Colonic mucosa (tissue), 4 donors: ENCODE results near the gene ENC1. TPM values are rescaled to one million over a fixed set of nuclear protein-coding genes. Genes with fewer than 3 reads are reported as not detected.

Experiments
- DNase-seq: peaks from one replicate; pipeline ENCODE4 v3.0.0-alpha.2; 2020
- H3K27ac ChIP-seq: fragments of 200-600 bp; one replicate; pipeline ENCODE4 v1.8.0; 2021
- H3K27me3 ChIP-seq: fragments of 200-600 bp; one replicate; pipeline ENCODE4 v1.8.0; 2021
- H3K36me3 ChIP-seq: fragments of 200-600 bp; one replicate; pipeline ENCODE4 v1.8.0; 2021
- H3K4me1 ChIP-seq: fragments of 200-600 bp; one replicate; pipeline ENCODE4 v1.8.0; 2021; ENCODE audit warnings: mild to moderate bottlenecking
- H3K4me3 ChIP-seq: fragments of 200-600 bp; one replicate; pipeline ENCODE4 v1.8.0; 2021
- H3K9ac ChIP-seq, 2 donors: one replicate each; pipeline ENCODE4 v1.7.0; 2013; ENCODE audit warnings: control low read depth in 2 of 2, low read depth in 2 of 2, low read length in 2 of 2
- H3K9me3 ChIP-seq: fragments of 200-600 bp; one replicate; pipeline ENCODE4 v1.8.0; 2021
- intact Hi-C: fragments of 100-400 bp; cut with DNase I; formaldehyde crosslinking; loops from one replicate; pipeline ENCODE4 v1.14.1; 2022
- total RNA-seq, 2 donors: library from RNA; stranded (reverse); fragmentation: NEBNext Ultra II Directional in 1 of 2; extraction: Animal tissue kit (Norgen Biotek cat#: 25700) in 1 of 2; gene quantifications; one replicate each; pipeline ENCODE4 v1.2.1, GENCODE V29; 2021
- TF ChIP-seq, protein P1 (sequence below): fragments of 200-600 bp; IDR thresholded peaks from one replicate; pipeline ENCODE4 v1.8.0; 2022; ENCODE audit warnings: antibody characterized with exemption, mild to moderate bottlenecking
- donor health status: healthy.
- donor health status: DM: no; HTN: no; CAD: no.
- donor health status: DM: no; HTN: no; CAD: no.

Gene ENC1
- total RNA-seq, 2 donors from 2014 or later: 18.9 to 26.6 TPM

DNA sequence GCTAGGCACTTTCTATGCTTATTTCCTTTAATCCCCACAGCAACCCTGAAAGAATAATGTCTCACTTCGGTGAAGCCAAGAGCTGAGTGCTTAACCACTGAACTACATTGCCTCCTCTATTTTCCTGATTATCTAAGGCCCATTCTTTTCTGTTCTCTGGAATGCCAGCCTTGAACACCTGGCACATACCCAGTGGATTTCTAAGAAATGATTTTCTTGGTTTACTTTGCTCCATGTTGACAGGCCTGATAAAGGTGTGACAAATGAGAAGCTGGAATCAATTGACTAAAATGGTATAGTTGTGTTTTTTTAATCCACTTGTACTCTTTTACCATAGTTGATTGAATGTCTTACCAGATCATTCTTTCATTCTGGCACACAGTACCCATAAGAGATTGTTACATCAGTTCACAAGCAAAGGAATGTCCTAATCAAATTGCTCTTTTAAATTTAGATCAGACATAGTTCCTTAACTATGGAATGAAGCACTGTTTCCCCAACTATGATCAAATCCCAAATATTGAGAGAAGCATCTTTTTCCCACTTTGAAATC lies 9.0 kb upstream of the ENC1 start:
- H3K27ac ChIP-seq: no peak overlapping the region
- no peak for DNase-seq
- no peak overlapping the region for H3K4me3 ChIP-seq

DNA sequence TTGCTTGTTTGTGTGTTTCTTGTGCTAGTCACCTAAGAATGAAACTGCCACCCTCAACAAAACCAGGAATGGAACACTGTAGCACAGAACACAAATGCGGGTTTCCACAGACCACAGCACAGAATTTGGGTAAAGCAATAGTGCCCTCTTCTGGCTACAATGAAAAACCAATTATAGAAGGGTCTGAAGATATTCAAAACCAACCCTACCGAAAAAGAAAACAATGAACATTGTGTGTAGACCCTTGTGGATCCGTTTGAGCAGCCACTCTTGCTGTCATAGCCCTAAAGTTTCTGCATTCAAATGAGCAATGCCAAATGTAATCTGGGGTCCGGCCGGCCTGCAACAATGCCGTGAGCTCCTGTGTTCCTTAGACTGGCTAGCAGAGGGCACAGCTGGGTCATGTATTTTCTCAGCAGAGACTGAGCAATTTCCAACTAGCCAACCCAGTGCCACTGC lies 8.3 kb upstream of the ENC1 start:
- no peak overlapping the region for H3K27ac ChIP-seq
- no peaks in the 10 kb centered on the region for H3K9me3 ChIP-seq
- intact Hi-C loops: loop anchor here (2.0 to 10.0 kb wide), 3 partner anchors 592 to 746 kb away; no protein-coding TSS in a partner anchor
- H3K4me3 ChIP-seq: no peak overlapping the region
- no peaks in the 10 kb centered on the region for H3K36me3 ChIP-seq
- no peaks in the 10 kb centered on the region for H3K4me1 ChIP-seq
- no peaks in the 10 kb centered on the region for H3K27me3 ChIP-seq
- TF ChIP-seq, protein P1, sequence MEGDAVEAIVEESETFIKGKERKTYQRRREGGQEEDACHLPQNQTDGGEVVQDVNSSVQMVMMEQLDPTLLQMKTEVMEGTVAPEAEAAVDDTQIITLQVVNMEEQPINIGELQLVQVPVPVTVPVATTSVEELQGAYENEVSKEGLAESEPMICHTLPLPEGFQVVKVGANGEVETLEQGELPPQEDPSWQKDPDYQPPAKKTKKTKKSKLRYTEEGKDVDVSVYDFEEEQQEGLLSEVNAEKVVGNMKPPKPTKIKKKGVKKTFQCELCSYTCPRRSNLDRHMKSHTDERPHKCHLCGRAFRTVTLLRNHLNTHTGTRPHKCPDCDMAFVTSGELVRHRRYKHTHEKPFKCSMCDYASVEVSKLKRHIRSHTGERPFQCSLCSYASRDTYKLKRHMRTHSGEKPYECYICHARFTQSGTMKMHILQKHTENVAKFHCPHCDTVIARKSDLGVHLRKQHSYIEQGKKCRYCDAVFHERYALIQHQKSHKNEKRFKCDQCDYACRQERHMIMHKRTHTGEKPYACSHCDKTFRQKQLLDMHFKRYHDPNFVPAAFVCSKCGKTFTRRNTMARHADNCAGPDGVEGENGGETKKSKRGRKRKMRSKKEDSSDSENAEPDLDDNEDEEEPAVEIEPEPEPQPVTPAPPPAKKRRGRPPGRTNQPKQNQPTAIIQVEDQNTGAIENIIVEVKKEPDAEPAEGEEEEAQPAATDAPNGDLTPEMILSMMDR: peak; percentile 60
- DNase-seq: no peak
- H3K9ac ChIP-seq: no peak overlapping the region

More for the DNA sequence above, 9.0 kb upstream of the ENC1 start:
- Histone ChIP-seq H3K36me3 (no peaks in the 10 kb centered on the region), H3K9ac (no peak overlapping the region), H3K27me3 (no peaks in the 10 kb centered on the region), H3K4me1 (no peaks in the 10 kb centered on the region), H3K9me3 (no peaks in the 10 kb centered on the region)
- TF ChIP-seq, protein P1: no peak
- intact Hi-C loops: loop anchor here (2.0 to 10.0 kb wide), 3 partner anchors 592 to 747 kb away; no protein-coding TSS in a partner anchor

- no peak for DNase-seq
- Histone ChIP-seq H3K36me3 (no peaks in the 10 kb centered on the region), H3K9ac (no peak overlapping the region), H3K9me3 (no peaks in the 10 kb centered on the region), H3K4me3 (no peak overlapping the region), H3K27me3 (no peaks in the 10 kb centered on the region), H3K4me1 (peaks cover 6% of the 10 kb centered on the region), H3K27ac (no peak overlapping the region)
- TF ChIP-seq, protein P1: no peak
- intact Hi-C loops: loop anchor here (5.0 to 10.0 kb wide), 2 partner anchors 590 to 662 kb away; no protein-coding TSS in a partner anchor
Observed at GRCh38 chr5:74647096-74647495, 6.6 kb upstream of the ENC1 start.

DNA sequence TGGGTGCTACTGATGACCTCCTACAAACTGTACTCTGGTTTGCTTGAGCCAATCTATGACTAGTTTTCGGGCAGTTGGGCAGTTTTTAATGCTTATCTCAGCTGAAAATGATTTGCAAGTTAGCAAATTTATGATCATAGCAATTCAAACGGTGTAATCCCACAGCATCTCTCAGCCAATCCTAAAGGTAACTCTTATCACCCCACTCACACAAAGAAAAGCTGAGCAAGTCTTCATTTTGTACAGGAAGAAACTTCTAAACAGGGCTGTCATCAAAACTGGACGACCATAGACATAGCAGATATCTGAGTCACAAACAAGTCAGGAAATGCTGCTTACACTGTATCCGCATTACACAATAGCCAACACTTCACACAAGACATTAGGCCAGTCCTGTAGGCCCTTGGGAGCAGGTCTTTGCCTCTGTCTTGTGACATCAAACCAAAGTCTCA lies 2.6 kb upstream of the ENC1 start:
- H3K9ac ChIP-seq: no peak overlapping the region
- no peak overlapping the region for H3K27ac ChIP-seq
- H3K9me3 ChIP-seq: no peaks in the 10 kb centered on the region
- intact Hi-C loops: loop anchor here (5.0 to 10.0 kb wide), 2 partner anchors 606 to 658 kb away; no protein-coding TSS in a partner anchor
- no peaks in the 10 kb centered on the region for H3K27me3 ChIP-seq
- H3K4me3 ChIP-seq: no peak overlapping the region
- no peaks in the 10 kb centered on the region for H3K36me3 ChIP-seq
- H3K4me1 ChIP-seq: peaks cover 9% of the 10 kb centered on the region
- no peak for DNase-seq
- TF ChIP-seq, protein P1: no peak

GRCh38 chr5:74642543-74642863 lies 2.0 kb upstream of the ENC1 start:
- peak overlapping the region; percentile 94 for H3K27ac ChIP-seq

More at GRCh38 chr5:74642543-74642863, 2.0 kb upstream of the ENC1 start:
- Histone ChIP-seq H3K27me3 (no peaks in the 10 kb centered on the region), H3K4me3 (no peak overlapping the region), H3K9me3 (no peaks in the 10 kb centered on the region), H3K9ac (peak overlapping the region in 1 of 2 donors; percentile 93), H3K36me3 (no peaks in the 10 kb centered on the region), H3K4me1 (peaks cover 9% of the 10 kb centered on the region)
- no peak for DNase-seq
- intact Hi-C loops: loop anchor here (5.0 to 10.0 kb wide), 2 partner anchors 605 to 658 kb away; no protein-coding TSS in a partner anchor
- TF ChIP-seq, protein P1: no peak
